ENCODE results near the gene INHA.
A peak's percentile ranks its signal among the peaks of the same experiment; 100 is the strongest.

The INHA gene

DNA sequence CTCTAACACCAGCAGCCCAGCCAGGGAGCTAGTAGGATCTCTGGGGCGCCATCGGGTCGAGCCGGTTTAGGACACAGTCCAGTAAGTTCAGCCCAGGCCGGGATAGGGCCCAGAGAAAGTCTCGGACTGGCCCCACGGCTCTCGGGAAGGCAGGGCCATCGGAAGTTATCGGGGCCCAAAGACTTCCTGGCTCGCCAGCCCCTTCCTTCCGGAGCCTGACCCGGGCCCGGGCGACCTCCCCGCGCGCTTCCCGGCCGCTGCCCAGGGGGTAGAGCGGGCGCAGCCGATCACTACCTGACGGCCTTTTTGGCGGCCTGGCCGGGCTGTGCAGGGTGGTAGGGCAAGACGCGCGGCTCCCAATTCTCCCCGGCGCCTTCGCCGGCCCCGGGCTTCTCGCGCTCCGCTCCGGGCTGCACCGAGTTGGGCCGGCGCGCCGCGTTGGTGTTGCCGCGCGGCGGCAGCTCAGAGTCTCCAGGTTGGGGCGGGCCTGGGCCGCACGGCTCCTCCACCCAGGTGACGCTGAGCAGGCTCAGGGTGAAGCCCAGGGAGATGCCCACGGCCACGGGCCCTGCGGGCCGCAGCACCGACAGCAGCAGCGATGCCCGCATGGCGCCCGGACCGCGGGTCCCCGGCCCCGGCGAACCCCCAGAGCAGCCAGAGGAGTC lies 29.0 kb upstream of the INHA start:
- no peak for DNase-seq (ENCODE audit: extremely low read depth, low read depth)
- TF ChIP-seq, protein P1, sequence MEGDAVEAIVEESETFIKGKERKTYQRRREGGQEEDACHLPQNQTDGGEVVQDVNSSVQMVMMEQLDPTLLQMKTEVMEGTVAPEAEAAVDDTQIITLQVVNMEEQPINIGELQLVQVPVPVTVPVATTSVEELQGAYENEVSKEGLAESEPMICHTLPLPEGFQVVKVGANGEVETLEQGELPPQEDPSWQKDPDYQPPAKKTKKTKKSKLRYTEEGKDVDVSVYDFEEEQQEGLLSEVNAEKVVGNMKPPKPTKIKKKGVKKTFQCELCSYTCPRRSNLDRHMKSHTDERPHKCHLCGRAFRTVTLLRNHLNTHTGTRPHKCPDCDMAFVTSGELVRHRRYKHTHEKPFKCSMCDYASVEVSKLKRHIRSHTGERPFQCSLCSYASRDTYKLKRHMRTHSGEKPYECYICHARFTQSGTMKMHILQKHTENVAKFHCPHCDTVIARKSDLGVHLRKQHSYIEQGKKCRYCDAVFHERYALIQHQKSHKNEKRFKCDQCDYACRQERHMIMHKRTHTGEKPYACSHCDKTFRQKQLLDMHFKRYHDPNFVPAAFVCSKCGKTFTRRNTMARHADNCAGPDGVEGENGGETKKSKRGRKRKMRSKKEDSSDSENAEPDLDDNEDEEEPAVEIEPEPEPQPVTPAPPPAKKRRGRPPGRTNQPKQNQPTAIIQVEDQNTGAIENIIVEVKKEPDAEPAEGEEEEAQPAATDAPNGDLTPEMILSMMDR (IDR thresholded peaks at IDR 0.05; ENCODE audit: low read depth, low read length): no peak

DNA sequence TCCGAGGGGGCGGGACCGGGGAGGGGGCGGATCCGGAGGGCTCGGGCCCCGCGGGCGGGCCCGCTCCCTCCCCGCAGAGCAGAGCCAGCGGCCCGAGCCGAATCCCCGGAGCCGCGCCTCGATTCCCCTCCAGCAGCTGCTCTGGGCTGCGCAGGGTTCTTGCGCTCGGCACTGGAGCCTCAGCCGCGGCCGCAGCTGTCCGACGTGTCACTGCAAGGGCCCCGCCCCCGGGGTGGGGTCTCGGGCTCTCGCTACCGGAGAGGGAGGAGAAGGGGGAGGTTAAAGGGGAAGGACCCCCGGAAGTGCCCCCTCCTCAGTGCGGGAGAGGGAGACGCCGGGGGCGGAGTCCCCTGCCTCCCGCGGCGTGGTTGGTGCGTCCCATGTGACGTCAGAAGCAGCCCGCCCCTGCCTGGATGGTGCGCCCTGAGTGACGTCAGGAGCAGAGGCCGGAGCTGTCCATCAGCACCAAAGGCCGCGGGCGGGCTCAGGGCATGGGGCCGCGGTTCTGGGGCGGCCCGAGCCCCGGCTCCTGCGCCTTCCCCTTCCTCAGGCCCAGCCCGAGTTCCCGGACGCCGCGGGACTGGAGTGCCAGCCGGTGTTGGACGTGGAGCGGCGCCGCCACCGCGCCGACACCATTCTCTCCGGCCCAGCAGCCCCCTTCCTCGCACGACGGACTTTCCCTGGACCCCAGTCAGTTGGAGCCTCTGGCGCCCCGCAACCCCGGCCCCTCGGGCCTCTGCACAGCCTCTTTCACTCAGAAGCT lies 28.3 kb upstream of the INHA start, which contains the start of the genes CHPF and TMEM198:
TSS of gene CHPF (minus strand) at position 214 of the 763 bp plus-strand sequence. CDS start 271 bp downstream, outside the sequence.
TSS of gene TMEM198 (plus strand) at position 433 of the 763 bp plus-strand sequence. CDS start 700 bp downstream, outside the sequence.
- TF ChIP-seq, protein P1 (IDR thresholded peaks at IDR 0.05; ENCODE audit: low read depth, low read length): no peak
- peak; percentile 95 for DNase-seq (ENCODE audit: extremely low read depth, low read depth)

DNA sequence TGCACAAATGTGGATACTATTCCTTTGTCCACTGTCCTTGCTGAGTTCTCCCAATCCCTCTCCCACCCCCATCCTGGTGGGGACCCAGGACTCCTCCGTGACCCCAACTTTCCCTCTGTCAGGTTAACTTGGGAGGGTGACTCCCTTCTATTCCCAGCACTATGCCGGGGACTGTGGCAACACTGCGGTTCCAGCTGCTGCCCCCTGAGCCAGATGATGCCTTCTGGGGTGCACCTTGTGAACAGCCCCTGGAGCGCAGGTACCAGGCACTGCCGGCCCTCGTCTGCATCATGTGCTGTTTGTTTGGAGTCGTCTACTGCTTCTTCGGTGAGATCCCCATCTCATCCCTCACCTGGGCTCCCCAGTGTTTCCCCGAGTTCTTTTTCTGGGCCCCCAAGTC lies 27.5 kb upstream of the INHA start:
- no peak for DNase-seq (ENCODE audit: extremely low read depth, low read depth)
- TF ChIP-seq, protein P1 (IDR thresholded peaks at IDR 0.05; ENCODE audit: low read depth, low read length): no peak

DNA sequence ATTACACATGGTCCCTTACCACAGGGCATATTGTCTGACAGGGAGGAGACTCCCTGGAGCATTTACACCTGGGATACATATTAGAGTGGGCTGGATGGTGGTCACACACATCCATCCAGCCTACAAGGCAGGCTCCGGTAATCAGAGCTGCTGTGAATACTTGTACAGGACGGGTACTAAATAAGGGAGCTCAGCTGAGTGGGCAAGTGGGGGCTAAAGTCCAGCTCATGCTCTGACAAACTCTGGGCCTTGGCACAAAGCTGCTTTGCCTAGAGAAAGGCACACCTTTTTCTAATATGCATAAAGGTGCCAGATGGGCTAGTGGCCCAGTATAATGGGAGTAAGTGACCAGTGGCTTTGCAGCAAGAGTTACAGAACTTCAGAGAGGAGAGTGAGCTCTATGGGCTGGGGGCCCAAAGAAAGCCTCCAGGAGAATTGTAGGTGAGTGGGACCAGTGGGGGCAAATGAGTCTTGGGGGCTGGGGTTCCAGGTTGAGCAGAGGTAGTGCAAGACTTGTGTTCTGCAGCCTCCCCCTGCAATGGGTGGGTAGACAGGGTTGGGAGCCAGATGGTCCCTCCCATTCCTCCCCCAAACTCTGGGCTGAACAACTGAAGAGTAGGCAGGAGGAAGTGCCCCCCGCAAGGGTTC lies 26.7 kb upstream of the INHA start:
- no peak for DNase-seq (ENCODE audit: extremely low read depth, low read depth)
- TF ChIP-seq, protein P1 (IDR thresholded peaks at IDR 0.05; ENCODE audit: low read depth, low read length): no peak

DNA sequence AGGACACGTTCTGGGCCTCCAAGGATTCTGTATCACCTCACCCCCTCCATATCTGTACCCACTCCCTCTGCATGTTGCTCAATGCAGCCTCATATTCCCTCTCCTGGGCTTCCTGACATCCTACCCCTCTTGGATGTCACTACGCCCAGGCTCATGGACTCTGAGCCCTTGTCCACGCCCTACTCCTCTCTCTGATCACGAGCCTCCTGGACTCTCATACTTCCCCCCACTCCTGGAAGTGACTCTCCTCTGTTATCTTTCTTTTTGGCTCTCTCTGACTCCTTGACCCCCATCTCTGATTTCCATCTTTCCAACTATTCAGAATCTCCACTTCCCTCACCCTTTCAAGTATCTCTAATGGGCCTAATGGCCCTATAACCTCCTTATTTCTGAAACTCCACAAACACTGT lies 26.2 kb upstream of the INHA start:
- DNase-seq (ENCODE audit: extremely low read depth, low read depth): no peak
- TF ChIP-seq, protein P1 (IDR thresholded peaks at IDR 0.05; ENCODE audit: low read depth, low read length): no peak

DNA sequence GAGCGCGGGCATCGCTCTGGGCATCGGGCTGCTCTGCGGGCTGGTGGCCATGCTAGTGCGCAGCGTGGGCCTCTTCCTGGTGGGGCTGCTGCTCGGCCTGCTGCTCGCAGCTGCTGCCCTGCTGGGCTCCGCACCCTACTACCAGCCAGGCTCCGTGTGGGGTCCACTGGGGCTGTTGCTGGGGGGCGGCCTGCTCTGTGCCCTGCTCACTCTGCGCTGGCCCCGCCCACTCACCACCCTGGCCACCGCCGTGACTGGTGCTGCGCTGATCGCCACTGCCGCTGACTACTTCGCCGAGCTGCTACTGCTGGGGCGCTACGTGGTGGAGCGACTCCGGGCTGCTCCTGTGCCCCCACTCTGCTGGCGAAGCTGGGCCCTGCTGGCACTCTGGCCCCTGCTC lies 24.5 kb upstream of the INHA start:
- TF ChIP-seq, protein P1 (IDR thresholded peaks at IDR 0.05; ENCODE audit: low read depth, low read length): no peak
- DNase-seq (ENCODE audit: extremely low read depth, low read depth): no peak

DNA sequence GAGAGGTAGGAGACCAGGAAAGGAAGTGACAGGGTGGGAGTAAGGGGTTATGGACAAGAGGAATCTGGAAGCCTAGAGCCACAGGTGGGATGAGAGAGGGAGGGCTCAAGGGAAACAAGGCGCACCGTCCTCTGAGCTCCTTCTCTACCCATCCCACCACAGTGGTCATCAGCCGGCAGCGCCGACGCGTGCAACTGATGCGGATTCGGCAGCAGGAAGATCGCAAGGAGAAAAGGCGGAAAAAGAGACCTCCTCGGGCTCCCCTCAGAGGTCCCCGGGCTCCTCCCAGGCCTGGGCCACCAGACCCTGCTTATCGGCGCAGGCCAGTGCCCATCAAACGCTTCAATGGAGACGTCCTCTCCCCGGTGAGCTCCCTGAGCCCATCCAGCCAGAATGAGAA lies 23.1 kb upstream of the INHA start:
- TF ChIP-seq, protein P1 (IDR thresholded peaks at IDR 0.05; ENCODE audit: low read depth, low read length): no peak
- no peak for DNase-seq (ENCODE audit: extremely low read depth, low read depth)
